ENCODE results near the gene SMYD2. TPM values are rescaled to one million over a fixed set of nuclear protein-coding genes. Genes with fewer than 3 reads are reported as not detected.

SMYD2 gene
- total RNA-seq, 1 experiment from 2014 or later, result 27.2 TPM

GRCh38 chr1:214324896-214325800 is 44.2 kb downstream of the SMYD2 start:
- no peaks in the 10 kb centered on the region for H3K9me3 ChIP-seq (ENCODE audit: control insufficient read depth in 1 of 2, insufficient read depth in 1 of 2, low read depth in 1 of 2, low read length in 2 of 2)
- ChIA-PET RAD21 (ENCODE audit: low non-redundant PET in 1 of 2, low total read pairs in 2 of 2, uncharacterized antibody in 2 of 2, unreplicated experiment in 2 of 2) (interaction anchor here (0.6 kb wide), 2 partner anchors 111 kb away, joined by 3 to 4 read pairs; no protein-coding TSS in a partner anchor), POLR2A (no interaction called here), CTCF (interaction anchor here (1.1 kb wide), 1 partner anchor 111 kb away, joined by 5 read pairs; no protein-coding TSS in a partner anchor)
- H3K79me2 ChIP-seq (ENCODE audit: insufficient read depth, low read length), result no peaks in the 10 kb centered on the region
- ATAC-seq (no peak), DNase-seq (ENCODE audit: low read depth, low spot score) (no peak)
- H3K36me3 ChIP-seq (ENCODE audit: control insufficient read depth in 1 of 2, insufficient read depth in 2 of 2, low read length in 2 of 2), result no peaks in the 10 kb centered on the region
- BruUV-seq (replicated peaks), result no TSS peak
- H4K20me1 ChIP-seq (ENCODE audit: insufficient read depth), result peaks cover 4% of the 10 kb centered on the region; the same call in 1 of the 2 replicates
- H2AFZ ChIP-seq (ENCODE audit: low read depth, low read length, poor library complexity, severe bottlenecking), result no peak overlapping the region
- H3K27me3 ChIP-seq (ENCODE audit: insufficient read depth, low read length), result no peaks in the 10 kb centered on the region
- no peak for TF ChIP-seq ZBTB33 (IDR thresholded peaks at IDR 0.05; ENCODE audit: extremely low read depth, insufficient replicate concordance, low read length)
- no peak for TF ChIP-seq ATF3 (IDR thresholded peaks at IDR 0.05)
- TF ChIP-seq POLR2AphosphoS5 (IDR thresholded peaks at IDR 0.05; ENCODE audit: low read depth, low read length), result no peak
- no peak for TF ChIP-seq EZH2phosphoT487 (IDR thresholded peaks at IDR 0.05; ENCODE audit: borderline replicate concordance)
- no peak for TF ChIP-seq ZFX (IDR thresholded peaks at IDR 0.05)
- no peak for TF ChIP-seq SRF (IDR thresholded peaks at IDR 0.05; ENCODE audit: low read depth)
- TF ChIP-seq CEBPB (IDR thresholded peaks at IDR 0.05; ENCODE audit: low read depth), result no peak
- no peaks in the 10 kb centered on the region for H3K4me1 ChIP-seq (ENCODE audit: control insufficient read depth in 1 of 2, insufficient read depth in 2 of 2, low read length in 2 of 2)
- no peak overlapping the region for H3K27ac ChIP-seq (ENCODE audit: low read depth, low read length)
- no peak overlapping the region for H3K4me2 ChIP-seq (ENCODE audit: low read length)
- H3K9ac ChIP-seq (ENCODE audit: low read length), result no peak overlapping the region
- intact Hi-C loops (cut with micrococcal nuclease), result loop anchor here (5.0 kb wide), 3 partner anchors 953 to 1203 kb away; no protein-coding TSS in a partner anchor
- no peaks in the 10 kb centered on the region for H3K9me2 ChIP-seq (ENCODE audit: insufficient read depth)
- H3K4me3 ChIP-seq (replicated peaks in 1 of 2; ENCODE audit: low read depth in 1 of 2, low read length in 2 of 2), result no peak overlapping the region
